ENCODE results near the gene PFN3.
"Not testable (repeated sequence)": the region's sequence is repeated elsewhere in the genome, so short reads cannot be mapped to it uniquely, and the experiment has no call there.

Gene PFN3

DNA sequence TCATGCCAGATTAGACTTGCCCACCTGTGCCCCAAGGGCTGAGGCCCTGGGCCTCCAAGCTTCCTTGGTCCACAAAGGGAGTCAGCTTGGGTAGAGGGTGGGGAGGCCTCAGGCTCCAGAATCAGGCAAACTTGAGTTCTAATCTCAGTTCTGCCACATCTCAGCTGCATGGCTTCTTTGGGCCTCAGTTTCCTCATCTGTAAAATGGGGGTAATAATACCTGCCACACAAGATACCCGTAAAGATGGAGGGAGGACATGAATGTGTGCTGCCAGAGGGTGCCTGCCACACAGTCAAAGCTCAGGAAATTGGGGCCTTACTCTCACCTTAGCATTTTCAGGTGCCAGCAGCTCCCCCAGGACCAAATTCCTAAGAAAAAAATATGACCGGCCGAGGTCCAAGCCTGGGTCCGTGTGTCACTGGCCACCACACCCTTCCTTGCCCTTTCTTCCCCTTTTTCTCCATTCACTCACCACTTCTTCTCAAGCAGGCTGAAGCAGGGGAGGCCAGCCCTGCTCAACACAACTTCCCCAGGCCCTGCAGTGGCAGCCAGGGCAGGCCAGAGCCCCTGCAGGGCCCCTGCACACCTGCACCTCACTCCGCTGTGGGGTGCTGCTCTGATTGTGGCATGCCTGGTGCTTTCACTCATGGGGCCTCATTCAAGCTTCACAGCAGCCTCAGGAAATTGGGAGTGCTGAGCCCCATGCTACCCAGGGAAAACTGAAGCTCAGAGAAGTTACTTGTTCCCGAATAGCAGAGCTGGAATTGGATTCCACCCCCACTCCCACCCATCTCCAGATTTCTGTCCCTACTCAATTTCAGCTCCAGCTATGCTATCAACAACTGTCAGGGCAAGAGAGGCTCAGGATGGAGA lies 38.8 kb downstream of the PFN3 start:
- H3K27me3 Mint-ChIP-seq (ENCODE audit: low read depth), result no peaks in the 10 kb centered on the region
- peaks cover 36% of the 10 kb centered on the region for H3K36me3 Mint-ChIP-seq (ENCODE audit: low read depth)
- no peaks in the 10 kb centered on the region for H3K9me3 Mint-ChIP-seq

DNA sequence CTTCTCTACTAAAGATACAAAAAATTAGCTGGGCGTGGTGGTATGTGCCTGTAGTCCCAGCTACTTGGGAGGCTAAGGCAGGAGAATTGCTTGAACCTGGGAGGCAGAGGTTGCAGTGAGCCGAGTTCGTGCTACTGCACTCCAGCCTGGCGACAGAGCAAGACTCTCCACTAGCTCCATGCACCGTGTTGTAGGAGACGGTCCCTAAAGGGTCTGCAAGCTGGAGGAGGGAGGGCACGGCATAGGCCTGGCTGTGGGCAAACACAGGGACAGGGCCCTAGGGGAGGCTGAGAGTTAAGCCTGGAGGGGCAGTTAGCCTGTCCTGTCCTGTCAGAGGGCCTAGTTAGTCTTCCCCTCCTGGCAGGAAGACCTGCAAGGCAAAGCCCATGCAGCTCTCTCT lies 39.7 kb downstream of the PFN3 start:
- not testable (repeated sequence) for H3K27ac Mint-ChIP-seq; H3K9me3 Mint-ChIP-seq; H3K4me3 Mint-ChIP-seq; H3K27me3 Mint-ChIP-seq (ENCODE audit: low read depth)
- Mint-ChIP-seq H3K36me3 (ENCODE audit: low read depth) (peaks cover 33% of the 10 kb centered on the region), H3K4me1 (ENCODE audit: low read depth) (peaks cover 60% of the 10 kb centered on the region)

More for the DNA sequence above, 38.8 kb downstream of the PFN3 start:
- Mint-ChIP-seq H3K4me1 (ENCODE audit: low read depth) (peaks cover 61% of the 10 kb centered on the region), H3K27ac (peak overlapping the region; percentile 62), H3K4me3 (peak overlapping the region; percentile 73)

- Mint-ChIP-seq H3K36me3 (ENCODE audit: low read depth) (peaks cover 35% of the 10 kb centered on the region), H3K4me3 (peak overlapping the region; percentile 93), H3K4me1 (ENCODE audit: low read depth) (peaks cover 61% of the 10 kb centered on the region), H3K27me3 (ENCODE audit: low read depth) (no peaks in the 10 kb centered on the region), H3K27ac (no peak overlapping the region), H3K9me3 (peaks cover 10% of the 10 kb centered on the region)
Observed at GRCh38 chr5:177359860-177360259, 40.6 kb downstream of the PFN3 start.

DNA sequence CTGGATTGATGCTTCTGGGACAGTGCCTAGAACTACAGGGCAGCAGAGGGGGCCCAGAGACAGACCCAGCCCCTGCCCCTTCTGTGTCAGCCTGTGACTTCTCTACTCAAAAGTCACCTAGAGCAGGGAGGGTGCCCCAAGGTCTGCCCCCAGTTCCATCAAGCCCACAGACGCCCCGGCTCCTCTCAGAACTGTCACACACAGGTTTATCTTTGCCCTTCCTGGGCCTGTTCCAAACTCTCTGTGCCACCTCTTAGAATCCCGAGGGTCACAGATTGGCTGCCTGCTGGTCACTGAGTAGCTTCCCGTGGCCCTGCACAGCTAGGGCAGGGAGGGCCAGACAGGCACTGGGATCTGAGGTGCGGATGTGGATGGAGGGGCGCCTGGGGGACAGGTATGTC lies 41.0 kb downstream of the PFN3 start:
- peak overlapping the region; percentile 93 for H3K4me3 Mint-ChIP-seq
- H3K27ac Mint-ChIP-seq, result no peak overlapping the region
- no peaks in the 10 kb centered on the region for H3K27me3 Mint-ChIP-seq (ENCODE audit: low read depth)
- peaks cover 58% of the 10 kb centered on the region for H3K4me1 Mint-ChIP-seq (ENCODE audit: low read depth)
- H3K9me3 Mint-ChIP-seq, result peaks cover 11% of the 10 kb centered on the region
- peaks cover 33% of the 10 kb centered on the region for H3K36me3 Mint-ChIP-seq (ENCODE audit: low read depth)

DNA sequence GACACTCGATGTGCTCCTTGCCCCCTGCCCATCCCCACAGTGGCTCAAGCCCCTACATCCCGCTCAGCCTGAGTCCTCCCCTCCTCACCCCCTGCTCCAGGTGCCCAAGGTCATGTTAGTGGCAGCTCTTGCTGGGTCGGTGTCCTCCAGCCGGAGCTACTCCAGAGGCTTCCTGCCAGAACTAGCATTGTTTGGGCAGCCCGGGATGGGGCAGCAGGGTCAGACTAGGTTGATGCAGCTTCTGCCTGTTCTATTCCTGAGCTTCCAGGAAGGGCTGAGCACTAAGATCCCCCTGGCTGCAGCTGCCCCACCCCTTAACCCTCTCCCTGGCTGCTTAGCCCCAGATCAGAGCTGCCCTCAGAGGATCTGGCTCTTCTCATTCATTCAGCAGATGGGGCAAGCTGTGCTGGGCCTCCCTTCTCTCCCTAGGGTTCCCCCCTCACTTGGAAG lies 42.1 kb downstream of the PFN3 start:
- H3K9me3 Mint-ChIP-seq, result peaks cover 14% of the 10 kb centered on the region
- peak overlapping the region; percentile 93 for H3K4me3 Mint-ChIP-seq
- peak overlapping the region; percentile 76 for H3K27ac Mint-ChIP-seq
- H3K4me1 Mint-ChIP-seq (ENCODE audit: low read depth), result peaks cover 56% of the 10 kb centered on the region
- no peaks in the 10 kb centered on the region for H3K27me3 Mint-ChIP-seq (ENCODE audit: low read depth)
- peaks cover 32% of the 10 kb centered on the region for H3K36me3 Mint-ChIP-seq (ENCODE audit: low read depth)

DNA sequence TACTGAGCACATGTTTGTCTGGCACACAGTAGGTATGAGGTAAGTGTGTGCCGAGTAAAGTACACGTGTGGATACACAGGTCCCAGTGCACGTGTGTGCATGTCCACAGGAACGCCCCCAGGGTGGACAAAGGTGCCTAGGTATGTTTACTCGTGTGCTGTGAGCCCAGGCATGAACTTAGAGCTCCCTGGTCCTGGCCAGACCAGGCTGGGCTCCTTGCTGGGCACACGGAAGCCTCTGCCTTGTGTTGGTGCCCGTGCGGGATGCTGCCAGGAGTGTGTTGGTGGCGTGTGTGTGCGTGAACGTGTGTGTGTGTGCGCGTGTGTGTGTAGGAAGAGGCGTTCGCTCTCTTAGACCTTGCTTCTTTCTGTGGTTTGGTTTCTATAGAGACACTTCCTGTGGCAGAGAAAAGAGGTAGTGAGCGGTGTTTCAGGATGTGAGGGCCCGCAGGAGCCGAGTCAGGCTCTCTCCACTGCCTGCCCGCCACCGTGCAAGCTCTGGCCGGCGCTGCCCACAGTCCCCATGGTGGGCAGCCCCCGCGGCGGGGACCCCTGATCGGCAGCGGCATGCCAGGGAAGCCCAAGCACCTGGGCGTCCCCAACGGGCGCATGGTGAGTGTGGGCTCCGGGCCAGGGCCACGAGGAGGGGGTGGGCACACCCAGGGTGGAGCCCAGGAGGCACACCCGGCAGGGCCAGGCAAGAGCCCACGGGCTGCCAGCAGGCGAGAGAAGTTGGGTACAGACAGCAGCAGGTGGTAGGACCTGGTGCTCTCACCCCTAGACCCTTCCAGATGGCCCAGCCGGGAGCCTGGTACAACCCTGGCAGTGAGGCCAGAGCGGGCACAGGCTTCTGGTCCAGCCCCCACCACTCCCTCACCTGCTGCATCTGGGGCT lies 42.8 kb downstream of the PFN3 start, which contains the start of gene RGS14:
RGS14 (plus strand) TSS at position 466 of the 893 bp plus-strand sequence; CDS start at position 567, 101 bp downstream.
- peak within 1 kb of the TSS; percentile 93 for H3K4me3 Mint-ChIP-seq
- peaks cover 53% of the 10 kb centered on the region for H3K4me1 Mint-ChIP-seq (ENCODE audit: low read depth)
- H3K9me3 Mint-ChIP-seq, result peaks cover 14% of the 10 kb centered on the region
- peak within 1 kb of the TSS; percentile 87 for H3K27ac Mint-ChIP-seq
- H3K36me3 Mint-ChIP-seq (ENCODE audit: low read depth), result peaks cover 32% of the 10 kb centered on the region
- H3K27me3 Mint-ChIP-seq (ENCODE audit: low read depth), result no peaks in the 10 kb centered on the region

DNA sequence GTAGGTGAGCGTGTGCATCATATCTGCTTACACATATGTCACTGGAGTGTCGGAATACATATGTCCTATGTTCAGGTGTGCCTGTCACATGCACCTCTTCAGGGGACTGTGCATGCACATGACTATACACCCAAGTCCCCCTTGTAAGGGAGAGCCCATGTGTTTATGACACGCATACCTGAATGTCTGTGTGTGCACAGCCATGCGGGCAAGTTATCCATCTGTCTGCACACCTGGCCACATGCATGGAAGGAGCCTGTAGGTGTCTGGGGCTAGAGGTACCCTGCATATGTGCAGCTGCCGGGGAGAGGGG lies 43.4 kb downstream of the PFN3 start:
- Mint-ChIP-seq H3K4me3 (peak overlapping the region; percentile 93), H3K36me3 (ENCODE audit: low read depth) (peaks cover 28% of the 10 kb centered on the region), H3K27me3 (ENCODE audit: low read depth) (no peaks in the 10 kb centered on the region), H3K27ac (peak overlapping the region; percentile 87), H3K9me3 (peaks cover 14% of the 10 kb centered on the region), H3K4me1 (ENCODE audit: low read depth) (peaks cover 50% of the 10 kb centered on the region)

DNA sequence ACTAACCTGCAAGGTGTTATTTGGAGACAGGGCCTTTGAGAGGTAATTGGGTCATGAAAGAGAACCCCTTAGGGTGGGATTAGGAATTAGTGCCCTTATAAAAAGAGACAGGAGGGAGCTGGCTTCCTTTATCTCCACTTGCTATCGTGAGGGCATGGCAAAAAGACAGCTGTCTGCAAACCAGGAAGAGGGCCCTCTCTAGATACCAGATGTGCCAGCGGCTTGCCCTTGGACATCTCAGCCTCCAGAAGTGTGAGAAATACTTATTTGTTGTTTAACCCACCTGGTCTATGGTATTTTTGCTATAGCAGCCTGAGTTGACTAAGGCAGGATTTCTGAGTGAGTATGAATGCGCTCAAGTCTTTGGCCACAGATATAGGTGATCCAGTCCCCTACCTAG lies 43.7 kb downstream of the PFN3 start:
- peaks cover 14% of the 10 kb centered on the region for H3K9me3 Mint-ChIP-seq
- no peaks in the 10 kb centered on the region for H3K27me3 Mint-ChIP-seq (ENCODE audit: low read depth)
- peak overlapping the region; percentile 93 for H3K4me3 Mint-ChIP-seq
- peaks cover 26% of the 10 kb centered on the region for H3K36me3 Mint-ChIP-seq (ENCODE audit: low read depth)
- peaks cover 50% of the 10 kb centered on the region for H3K4me1 Mint-ChIP-seq (ENCODE audit: low read depth)
- peak overlapping the region; percentile 87 for H3K27ac Mint-ChIP-seq

DNA sequence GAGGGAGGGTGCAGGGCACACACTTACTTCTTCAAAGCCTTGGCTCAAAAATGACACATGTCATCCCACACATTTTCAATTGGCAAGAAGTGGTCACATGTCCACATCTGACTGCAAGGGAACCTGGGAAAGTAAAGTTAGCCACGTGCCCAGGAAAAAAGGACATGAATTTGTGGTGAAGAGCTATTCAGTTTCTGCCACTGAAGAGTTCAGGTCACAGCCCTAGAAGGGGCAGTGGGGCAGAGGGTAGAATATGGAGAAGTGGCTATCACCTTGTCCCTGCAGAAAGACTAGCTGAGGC lies 44.6 kb downstream of the PFN3 start:
- H3K4me1 Mint-ChIP-seq (ENCODE audit: low read depth), result peaks cover 49% of the 10 kb centered on the region
- no peaks in the 10 kb centered on the region for H3K27me3 Mint-ChIP-seq (ENCODE audit: low read depth)
- H3K9me3 Mint-ChIP-seq, result peaks cover 14% of the 10 kb centered on the region
- peak overlapping the region; percentile 9 for H3K27ac Mint-ChIP-seq
- H3K36me3 Mint-ChIP-seq (ENCODE audit: low read depth), result peaks cover 25% of the 10 kb centered on the region
- H3K4me3 Mint-ChIP-seq, result no peak overlapping the region

DNA sequence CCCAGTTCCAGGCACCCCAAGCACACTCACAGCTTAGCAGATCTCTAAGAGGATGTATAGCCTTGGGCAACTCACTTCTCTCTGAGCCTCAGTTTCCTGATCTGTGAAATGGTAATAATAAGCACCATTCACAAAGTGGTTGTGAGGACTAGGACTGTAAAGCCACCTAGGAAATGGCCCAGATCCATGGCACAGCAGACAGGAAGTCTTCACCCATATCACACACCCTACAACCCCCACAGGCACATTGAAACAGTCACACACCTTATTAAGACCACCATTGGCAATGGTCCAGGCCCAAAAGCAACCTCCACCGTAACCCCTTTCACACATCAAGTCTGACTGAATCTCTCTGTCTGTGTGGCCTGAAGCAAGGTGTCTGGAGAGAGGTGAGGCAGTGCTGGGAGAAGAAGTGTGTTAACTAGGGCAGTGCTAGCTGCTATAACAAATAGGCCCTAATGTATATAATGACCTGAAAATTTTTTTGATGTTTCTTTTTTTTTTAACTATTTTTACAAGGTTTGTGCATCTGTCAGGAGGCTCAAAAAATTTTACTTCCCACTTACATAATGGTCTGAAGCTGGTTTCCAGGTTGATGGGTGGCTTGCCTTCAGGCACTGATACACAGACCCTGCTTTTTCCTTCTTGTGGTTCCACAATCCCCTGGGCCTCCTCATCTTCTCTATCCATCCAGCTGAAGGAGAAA lies 45.1 kb downstream of the PFN3 start:
- peaks cover 14% of the 10 kb centered on the region for H3K9me3 Mint-ChIP-seq
- no peak overlapping the region for H3K4me3 Mint-ChIP-seq
- peaks cover 54% of the 10 kb centered on the region for H3K4me1 Mint-ChIP-seq (ENCODE audit: low read depth)
- peak overlapping the region; percentile 9 for H3K27ac Mint-ChIP-seq
- no peaks in the 10 kb centered on the region for H3K27me3 Mint-ChIP-seq (ENCODE audit: low read depth)
- H3K36me3 Mint-ChIP-seq (ENCODE audit: low read depth), result peaks cover 25% of the 10 kb centered on the region

GRCh38 chr5:177354711-177355110 lies 45.8 kb downstream of the PFN3 start:
- no peaks in the 10 kb centered on the region for H3K27me3 Mint-ChIP-seq (ENCODE audit: low read depth)
- H3K9me3 Mint-ChIP-seq, result peaks cover 14% of the 10 kb centered on the region
- no peak overlapping the region for H3K4me3 Mint-ChIP-seq
- peaks cover 53% of the 10 kb centered on the region for H3K4me1 Mint-ChIP-seq (ENCODE audit: low read depth)
- no peak overlapping the region for H3K27ac Mint-ChIP-seq
- peaks cover 22% of the 10 kb centered on the region for H3K36me3 Mint-ChIP-seq (ENCODE audit: low read depth)

DNA sequence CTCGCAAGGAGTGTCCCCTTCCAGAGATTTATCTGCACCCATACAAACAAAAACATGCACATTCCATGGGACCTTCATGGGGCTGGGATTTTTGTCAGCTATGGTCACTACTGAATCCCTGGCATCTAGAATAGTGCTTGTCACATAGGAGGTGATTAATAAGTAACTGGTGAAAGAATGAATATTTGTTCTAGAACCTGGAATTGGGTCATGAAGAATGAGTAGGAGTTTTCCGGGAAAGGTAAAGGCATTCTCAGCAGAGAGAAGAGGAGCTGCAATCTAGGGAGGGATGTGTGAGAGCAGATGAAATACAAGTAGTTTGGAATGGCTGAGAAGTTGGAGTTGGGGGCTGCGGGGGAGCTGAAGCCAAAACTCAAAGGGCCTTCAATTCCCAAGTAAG lies 46.2 kb downstream of the PFN3 start:
- Mint-ChIP-seq H3K9me3 (peaks cover 14% of the 10 kb centered on the region), H3K27me3 (ENCODE audit: low read depth) (no peaks in the 10 kb centered on the region), H3K27ac (peak overlapping the region; percentile 1), H3K4me1 (ENCODE audit: low read depth) (peaks cover 53% of the 10 kb centered on the region), H3K36me3 (ENCODE audit: low read depth) (peaks cover 22% of the 10 kb centered on the region), H3K4me3 (peak overlapping the region; percentile 4)

DNA sequence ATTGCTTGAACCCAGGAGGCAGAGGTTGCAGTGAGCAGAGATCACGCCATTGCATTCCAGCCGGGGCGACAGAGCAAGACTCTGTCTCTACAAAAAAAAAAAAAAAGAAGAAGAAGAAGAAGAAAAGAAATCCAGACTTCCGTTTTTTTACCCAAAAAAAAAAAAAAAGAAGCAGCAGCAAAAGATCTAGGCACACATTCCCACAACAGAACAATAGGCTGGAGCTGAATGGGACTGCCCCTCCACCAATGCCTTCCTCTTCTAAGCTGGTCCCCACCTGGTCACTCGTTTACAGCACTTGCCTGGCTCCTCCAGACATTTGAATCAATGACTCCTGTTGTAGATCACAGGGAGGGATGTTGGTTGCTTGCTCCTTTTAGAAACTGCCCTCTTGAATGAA lies 47.4 kb downstream of the PFN3 start:
- H3K9me3 Mint-ChIP-seq, result peaks cover 14% of the 10 kb centered on the region
- peak overlapping the region; percentile 10 for H3K4me3 Mint-ChIP-seq
- H3K36me3 Mint-ChIP-seq (ENCODE audit: low read depth), result peaks cover 17% of the 10 kb centered on the region
- H3K27ac Mint-ChIP-seq, result no peak overlapping the region
- H3K27me3 Mint-ChIP-seq (ENCODE audit: low read depth), result no peaks in the 10 kb centered on the region
- peaks cover 49% of the 10 kb centered on the region for H3K4me1 Mint-ChIP-seq (ENCODE audit: low read depth)

Measured in T-helper 1 cell treated with Interleukin-12 subunit alpha and Interleukin-12 subunit beta and Interleukin-4 antibody, amounts not matched to agents 30 μg/mL and 1 μg/mL, for 36 hours (primary cell).